ENCODE results near the gene LPCAT4.

LPCAT4 gene

DNA sequence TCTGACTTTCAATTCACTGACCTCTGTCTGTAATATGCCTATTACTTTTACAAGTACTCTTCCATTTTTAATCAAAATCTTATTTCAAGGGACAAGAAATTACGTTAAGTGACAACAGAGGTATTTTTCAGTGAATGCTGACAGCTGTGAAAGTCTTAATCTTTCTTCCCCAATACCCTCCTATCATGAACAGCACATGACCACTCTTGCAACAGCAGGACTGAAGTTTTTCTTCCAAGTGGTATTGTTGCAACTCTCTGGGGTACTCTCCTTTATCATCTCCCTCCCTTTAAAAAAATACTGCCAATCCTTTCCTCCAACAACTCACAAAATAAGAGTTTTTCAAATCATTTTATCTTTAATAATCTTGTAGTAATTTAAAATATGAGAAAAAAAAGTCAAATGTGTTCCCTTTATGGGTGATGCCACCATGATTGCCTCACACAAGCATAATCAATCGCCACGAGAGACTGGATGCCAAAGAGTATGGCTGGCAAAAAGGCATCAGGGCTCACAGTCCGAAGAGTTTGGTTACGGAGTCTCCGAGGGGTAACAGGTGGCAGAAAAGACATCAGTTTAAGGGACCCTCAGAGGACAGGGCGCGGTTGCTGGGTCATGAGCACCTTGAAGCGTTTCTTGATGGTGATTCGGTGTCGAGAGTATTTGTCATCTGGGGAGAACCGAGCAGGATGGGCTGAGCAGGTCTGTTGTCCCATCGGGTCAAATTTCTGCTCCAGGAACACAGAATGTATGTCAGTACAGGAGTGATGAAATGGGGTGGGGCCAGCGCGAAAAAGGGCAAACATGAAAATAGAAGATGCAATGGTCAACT lies 25.4 kb downstream of the LPCAT4 start:
- TF ChIP-seq CTCF (IDR thresholded peaks at IDR 0.05; ENCODE audit: low read depth, low read length, poor library complexity, severe bottlenecking) (no peak), EZH2phosphoT487 (IDR thresholded peaks at IDR 0.05; ENCODE audit: borderline replicate concordance, low read length) (no peak)
- H3K4me2 ChIP-seq (ENCODE audit: low read length): peak overlapping the region; percentile 62
- H3F3A ChIP-seq (ENCODE audit: control insufficient read depth, insufficient read depth): peaks cover 26% of the 10 kb centered on the region
- H3K79me2 ChIP-seq (ENCODE audit: control insufficient read depth, low read length): peaks cover 27% of the 10 kb centered on the region
- no peak overlapping the region for H3K27ac ChIP-seq (ENCODE audit: low read depth, low read length)
- 0 out of 2 replicates have a peak, but pooled peaks cover 2% of the 10 kb centered on the region for H3K27me3 ChIP-seq (ENCODE audit: control insufficient read depth, low read length)
- no peaks in the 10 kb centered on the region for H3K9me3 ChIP-seq (ENCODE audit: control insufficient read depth, insufficient read depth, low read length)
- no peaks in the 10 kb centered on the region for H3K9me2 ChIP-seq (replicated peaks; ENCODE audit: control insufficient read depth, low read length)
- H4K20me1 ChIP-seq (ENCODE audit: control insufficient read depth, insufficient read depth, low read depth, low read length): no peaks in the 10 kb centered on the region
- peaks cover 33% of the 10 kb centered on the region for H3K4me1 ChIP-seq (ENCODE audit: control insufficient read depth, low read length)
- peaks cover 30% of the 10 kb centered on the region for H3K36me3 ChIP-seq (ENCODE audit: control insufficient read depth, low read length)
- H3K4me3 ChIP-seq (ENCODE audit: low read length): peak overlapping the region; percentile 98

- H3K27ac ChIP-seq (ENCODE audit: low read depth, low read length): no peak overlapping the region
- no peaks in the 10 kb centered on the region for H4K20me1 ChIP-seq (ENCODE audit: control insufficient read depth, insufficient read depth, low read depth, low read length)
- peaks cover 28% of the 10 kb centered on the region for H3F3A ChIP-seq (ENCODE audit: control insufficient read depth, insufficient read depth)
- H3K9me2 ChIP-seq (replicated peaks; ENCODE audit: control insufficient read depth, low read length): no peaks in the 10 kb centered on the region
- H3K4me1 ChIP-seq (ENCODE audit: control insufficient read depth, low read length): peaks cover 49% of the 10 kb centered on the region
- H3K79me2 ChIP-seq (ENCODE audit: control insufficient read depth, low read length): peaks cover 27% of the 10 kb centered on the region
- peaks cover 30% of the 10 kb centered on the region for H3K36me3 ChIP-seq (ENCODE audit: control insufficient read depth, low read length)
- H3K4me3 ChIP-seq (ENCODE audit: low read length): no peak overlapping the region
- H3K4me2 ChIP-seq (ENCODE audit: low read length): no peak overlapping the region
- no peak for TF ChIP-seq CTCF (IDR thresholded peaks at IDR 0.05; ENCODE audit: low read depth, low read length, poor library complexity, severe bottlenecking)
- no peak for TF ChIP-seq EZH2phosphoT487 (IDR thresholded peaks at IDR 0.05; ENCODE audit: borderline replicate concordance, low read length)
- H3K27me3 ChIP-seq (ENCODE audit: control insufficient read depth, low read length): no peaks in the 10 kb centered on the region; the same call in 1 of the 2 replicates
- no peaks in the 10 kb centered on the region for H3K9me3 ChIP-seq (ENCODE audit: control insufficient read depth, insufficient read depth, low read length)
These were observed 27.1 kb downstream of the LPCAT4 start for GRCh38 chr15:34339946-34340345.

DNA sequence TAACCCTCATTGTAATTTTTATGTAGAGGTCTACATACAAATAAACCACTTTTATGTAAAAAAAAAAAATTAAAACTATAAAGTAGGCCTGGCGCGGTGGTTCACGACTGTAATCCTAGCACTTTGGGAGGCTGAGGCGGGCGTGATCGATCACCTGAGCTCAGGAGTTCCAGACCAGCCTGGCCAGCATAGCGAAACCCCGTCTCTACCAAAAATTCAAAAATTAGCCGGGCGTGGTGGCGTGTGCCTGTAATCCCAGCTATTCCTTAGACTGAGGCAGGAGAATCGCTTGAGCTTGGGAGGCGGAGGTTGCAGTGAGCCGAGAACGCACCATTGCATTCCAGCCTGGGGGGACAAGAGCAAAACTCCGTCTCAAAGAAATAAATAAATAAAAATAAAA lies 28.6 kb downstream of the LPCAT4 start:
- Histone ChIP-seq H3F3A (ENCODE audit: control insufficient read depth, insufficient read depth) (peaks cover 31% of the 10 kb centered on the region), H3K9me3 (ENCODE audit: control insufficient read depth, insufficient read depth, low read length) (no peaks in the 10 kb centered on the region), H3K4me2 (ENCODE audit: low read length) (peak overlapping the region; percentile 82), H3K9me2 (replicated peaks; ENCODE audit: control insufficient read depth, low read length) (no peaks in the 10 kb centered on the region), H3K36me3 (ENCODE audit: control insufficient read depth, low read length) (peaks cover 30% of the 10 kb centered on the region), H4K20me1 (ENCODE audit: control insufficient read depth, insufficient read depth, low read depth, low read length) (no peaks in the 10 kb centered on the region), H3K27me3 (ENCODE audit: control insufficient read depth, low read length) (no peaks in the 10 kb centered on the region; the same call in 1 of the 2 replicates), H3K27ac (ENCODE audit: low read depth, low read length) (no peak overlapping the region), H3K79me2 (ENCODE audit: control insufficient read depth, low read length) (peaks cover 27% of the 10 kb centered on the region), H3K4me1 (ENCODE audit: control insufficient read depth, low read length) (peaks cover 64% of the 10 kb centered on the region), H3K4me3 (ENCODE audit: low read length) (peak overlapping the region; percentile 88)
- TF ChIP-seq EZH2phosphoT487 (IDR thresholded peaks at IDR 0.05; ENCODE audit: borderline replicate concordance, low read length) (no peak), CTCF (IDR thresholded peaks at IDR 0.05; ENCODE audit: low read depth, low read length, poor library complexity, severe bottlenecking) (no peak)

Measured in DOHH2 (cell line).